ENCODE data around the gene AKR1D1. TPM values are rescaled to one million over a fixed set of nuclear protein-coding genes. Genes with fewer than 3 reads are reported as not detected.

Gene AKR1D1
- total and polyA plus RNA-seq, 2 of the 13 experiments (the other 11 are each of a cell fraction or from before 2014, with no cell fraction given): 6.9 to 37.0 TPM

DNA sequence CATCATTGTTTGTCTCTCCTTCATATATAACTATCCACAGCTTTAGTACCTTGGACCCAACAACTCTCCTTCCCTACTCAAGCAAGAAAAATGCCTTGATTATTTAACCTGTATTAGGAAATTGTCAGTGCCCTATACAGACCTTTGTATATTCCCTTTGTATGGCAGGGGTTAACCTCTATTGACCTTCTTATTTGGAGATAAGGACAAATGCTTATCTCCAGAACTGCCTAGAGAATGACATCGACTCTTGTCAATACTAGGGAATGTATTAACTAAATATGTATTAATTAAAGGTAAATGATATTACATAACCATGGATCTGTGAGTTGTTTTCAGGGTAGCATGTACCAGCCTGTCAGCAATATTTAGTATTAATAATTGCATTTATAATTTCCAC, 10.4 kb upstream of the AKR1D1 start (continued):
- TF ChIP-seq DNMT1 (CRISPR knock-in tag; IDR thresholded peaks at IDR 0.05): no peak
- TF ChIP-seq, protein P1, sequence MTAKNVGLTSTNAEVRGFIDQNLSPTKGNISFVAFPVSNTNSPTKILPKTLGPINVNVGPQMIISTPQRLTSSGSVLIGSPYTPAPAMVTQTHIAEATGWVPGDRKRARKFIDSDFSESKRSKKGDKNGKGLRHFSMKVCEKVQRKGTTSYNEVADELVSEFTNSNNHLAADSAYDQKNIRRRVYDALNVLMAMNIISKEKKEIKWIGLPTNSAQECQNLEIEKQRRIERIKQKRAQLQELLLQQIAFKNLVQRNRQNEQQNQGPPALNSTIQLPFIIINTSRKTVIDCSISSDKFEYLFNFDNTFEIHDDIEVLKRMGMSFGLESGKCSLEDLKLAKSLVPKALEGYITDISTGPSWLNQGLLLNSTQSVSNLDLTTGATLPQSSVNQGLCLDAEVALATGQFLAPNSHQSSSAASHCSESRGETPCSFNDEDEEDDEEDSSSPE (CRISPR knock-in tag; IDR thresholded peaks at IDR 0.05): no peak
- TF ChIP-seq ZFAT (CRISPR knock-in tag; conservative IDR thresholded peaks at IDR 0.05): no peak
- no peak for TF ChIP-seq ZNF766 (CRISPR knock-in tag; IDR thresholded peaks at IDR 0.05; ENCODE audit: borderline replicate concordance)
- TF ChIP-seq ZC3H4 (CRISPR knock-in tag; IDR thresholded peaks at IDR 0.05; ENCODE audit: borderline replicate concordance): no peak
- TF ChIP-seq KDM3A (CRISPR knock-in tag; IDR thresholded peaks at IDR 0.05; ENCODE audit: low read depth): no peak
- no peak for TF ChIP-seq WIZ (CRISPR knock-in tag; IDR thresholded peaks at IDR 0.05)
- no peak for TF ChIP-seq CBX2 (IDR thresholded peaks at IDR 0.05; ENCODE audit: low read depth, low read length)
- no peak for TF ChIP-seq CBX2 (CRISPR knock-in tag; IDR thresholded peaks at IDR 0.05; ENCODE audit: low read depth)
- TF ChIP-seq ZNF296 (CRISPR knock-in tag; conservative IDR thresholded peaks at IDR 0.05): no peak
- 0 out of 2 replicates have a peak, but pooled peaks have one; percentile 54 for TF ChIP-seq NKX3-1 (CRISPR knock-in tag; IDR thresholded peaks at IDR 0.05)
- no peak for TF ChIP-seq MEIS2 (CRISPR knock-in tag; IDR thresholded peaks at IDR 0.05)
- TF ChIP-seq, protein P2, sequence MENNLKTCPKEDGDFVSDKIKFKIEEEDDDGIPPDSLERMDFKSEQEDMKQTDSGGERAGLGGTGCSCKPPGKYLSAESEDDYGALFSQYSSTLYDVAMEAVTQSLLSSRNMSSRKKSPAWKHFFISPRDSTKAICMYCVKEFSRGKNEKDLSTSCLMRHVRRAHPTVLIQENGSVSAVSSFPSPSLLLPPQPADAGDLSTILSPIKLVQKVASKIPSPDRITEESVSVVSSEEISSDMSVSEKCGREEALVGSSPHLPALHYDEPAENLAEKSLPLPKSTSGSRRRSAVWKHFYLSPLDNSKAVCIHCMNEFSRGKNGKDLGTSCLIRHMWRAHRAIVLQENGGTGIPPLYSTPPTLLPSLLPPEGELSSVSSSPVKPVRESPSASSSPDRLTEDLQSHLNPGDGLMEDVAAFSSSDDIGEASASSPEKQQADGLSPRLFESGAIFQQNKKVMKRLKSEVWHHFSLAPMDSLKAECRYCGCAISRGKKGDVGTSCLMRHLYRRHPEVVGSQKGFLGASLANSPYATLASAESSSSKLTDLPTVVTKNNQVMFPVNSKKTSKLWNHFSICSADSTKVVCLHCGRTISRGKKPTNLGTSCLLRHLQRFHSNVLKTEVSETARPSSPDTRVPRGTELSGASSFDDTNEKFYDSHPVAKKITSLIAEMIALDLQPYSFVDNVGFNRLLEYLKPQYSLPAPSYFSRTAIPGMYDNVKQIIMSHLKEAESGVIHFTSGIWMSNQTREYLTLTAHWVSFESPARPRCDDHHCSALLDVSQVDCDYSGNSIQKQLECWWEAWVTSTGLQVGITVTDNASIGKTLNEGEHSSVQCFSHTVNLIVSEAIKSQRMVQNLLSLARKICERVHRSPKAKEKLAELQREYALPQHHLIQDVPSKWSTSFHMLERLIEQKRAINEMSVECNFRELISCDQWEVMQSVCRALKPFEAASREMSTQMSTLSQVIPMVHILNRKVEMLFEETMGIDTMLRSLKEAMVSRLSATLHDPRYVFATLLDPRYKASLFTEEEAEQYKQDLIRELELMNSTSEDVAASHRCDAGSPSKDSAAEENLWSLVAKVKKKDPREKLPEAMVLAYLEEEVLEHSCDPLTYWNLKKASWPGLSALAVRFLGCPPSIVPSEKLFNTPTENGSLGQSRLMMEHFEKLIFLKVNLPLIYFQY (CRISPR knock-in tag; IDR thresholded peaks at IDR 0.05; ENCODE audit: borderline replicate concordance): no peak
- TF ChIP-seq ZNF629 (CRISPR knock-in tag; conservative IDR thresholded peaks at IDR 0.05): no peak
- TF ChIP-seq ONECUT2 (CRISPR knock-in tag; IDR thresholded peaks at IDR 0.05): peak; percentile 65
- TF ChIP-seq ISL2 (CRISPR knock-in tag; IDR thresholded peaks at IDR 0.05): peak; percentile 85
- TF ChIP-seq ZNF496 (CRISPR knock-in tag; IDR thresholded peaks at IDR 0.05; ENCODE audit: insufficient replicate concordance): no peak
- peak; percentile 12; the same call in 1 of the 2 replicates for TF ChIP-seq SOX5 (CRISPR knock-in tag; IDR thresholded peaks at IDR 0.05; ENCODE audit: borderline replicate concordance)
- TF ChIP-seq SETDB1 (CRISPR knock-in tag; IDR thresholded peaks at IDR 0.05; ENCODE audit: borderline replicate concordance): no peak
- no peak for TF ChIP-seq FOXM1 (CRISPR knock-in tag; IDR thresholded peaks at IDR 0.05)
- TF ChIP-seq ELF1 (CRISPR knock-in tag; IDR thresholded peaks at IDR 0.05): no peak
- TF ChIP-seq ZNF501 (CRISPR knock-in tag; IDR thresholded peaks at IDR 0.05): no peak
- TF ChIP-seq NFRKB (IDR thresholded peaks at IDR 0.05): no peak
- TF ChIP-seq, protein P3, sequence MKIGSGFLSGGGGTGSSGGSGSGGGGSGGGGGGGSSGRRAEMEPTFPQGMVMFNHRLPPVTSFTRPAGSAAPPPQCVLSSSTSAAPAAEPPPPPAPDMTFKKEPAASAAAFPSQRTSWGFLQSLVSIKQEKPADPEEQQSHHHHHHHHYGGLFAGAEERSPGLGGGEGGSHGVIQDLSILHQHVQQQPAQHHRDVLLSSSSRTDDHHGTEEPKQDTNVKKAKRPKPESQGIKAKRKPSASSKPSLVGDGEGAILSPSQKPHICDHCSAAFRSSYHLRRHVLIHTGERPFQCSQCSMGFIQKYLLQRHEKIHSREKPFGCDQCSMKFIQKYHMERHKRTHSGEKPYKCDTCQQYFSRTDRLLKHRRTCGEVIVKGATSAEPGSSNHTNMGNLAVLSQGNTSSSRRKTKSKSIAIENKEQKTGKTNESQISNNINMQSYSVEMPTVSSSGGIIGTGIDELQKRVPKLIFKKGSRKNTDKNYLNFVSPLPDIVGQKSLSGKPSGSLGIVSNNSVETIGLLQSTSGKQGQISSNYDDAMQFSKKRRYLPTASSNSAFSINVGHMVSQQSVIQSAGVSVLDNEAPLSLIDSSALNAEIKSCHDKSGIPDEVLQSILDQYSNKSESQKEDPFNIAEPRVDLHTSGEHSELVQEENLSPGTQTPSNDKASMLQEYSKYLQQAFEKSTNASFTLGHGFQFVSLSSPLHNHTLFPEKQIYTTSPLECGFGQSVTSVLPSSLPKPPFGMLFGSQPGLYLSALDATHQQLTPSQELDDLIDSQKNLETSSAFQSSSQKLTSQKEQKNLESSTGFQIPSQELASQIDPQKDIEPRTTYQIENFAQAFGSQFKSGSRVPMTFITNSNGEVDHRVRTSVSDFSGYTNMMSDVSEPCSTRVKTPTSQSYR (CRISPR knock-in tag; IDR thresholded peaks at IDR 0.05; ENCODE audit: borderline replicate concordance): no peak
- TF ChIP-seq NR1H2 (CRISPR knock-in tag; IDR thresholded peaks at IDR 0.05; ENCODE audit: borderline replicate concordance, low read depth): no peak
- TF ChIP-seq ZNF644 (CRISPR knock-in tag; IDR thresholded peaks at IDR 0.05; ENCODE audit: low read depth): no peak
- peak; percentile 94 for TF ChIP-seq NR2F2 (IDR thresholded peaks at IDR 0.05; ENCODE audit: borderline replicate concordance, low read depth)

All from HepG2 (cell line).